Ascending aorta (tissue), 2 donors: ENCODE results near the gene TIMM22. TPM values are rescaled to one million over a fixed set of nuclear protein-coding genes. Genes with fewer than 3 reads are reported as not detected.
"Not testable (repeated sequence)": the region's sequence is repeated elsewhere in the genome, so short reads cannot be mapped to it uniquely, and the experiment has no call there.

ENCODE experiments used
- DNase-seq, 2 donors: peaks; one replicate each; pipeline ENCODE4 v3.0.0-alpha.2; 2019; ENCODE audit warnings: low spot score in 2 of 2
- H3K27ac ChIP-seq, 2 donors: fragments of 200-600 bp; sonication (generic); one replicate each; pipeline ENCODE4 v1.5.1; 2016 to 2017; ENCODE audit warnings: mild to moderate bottlenecking in 1 of 2
- H3K27me3 ChIP-seq: fragments of 200-600 bp; sonication (generic); one replicate; pipeline ENCODE4 v1.5.1; 2017
- H3K36me3 ChIP-seq, 2 donors: fragments of 200-600 bp; sonication (generic); one replicate each; pipeline ENCODE4 v1.5.1; 2016
- H3K4me1 ChIP-seq, 2 donors: fragments of 200-600 bp; sonication (generic); one replicate each; pipeline ENCODE4 v1.5.1; 2016 to 2017; ENCODE audit warnings: mild to moderate bottlenecking in 1 of 2
- H3K4me3 ChIP-seq, 2 donors: fragments of 200-600 bp; sonication (generic); one replicate each; pipeline ENCODE4 v1.5.1; 2016 to 2017; ENCODE audit warnings: mild to moderate bottlenecking in 1 of 2
- H3K9me3 ChIP-seq, 2 donors: fragments of 200-600 bp; sonication (generic); one replicate each; pipeline ENCODE4 v1.5.1; 2016
- intact Hi-C: fragments of 100-400 bp; cut with DNase I; formaldehyde crosslinking; loops from one replicate; pipeline ENCODE4 v1.15.1; 2023
- total RNA-seq: library from RNA; depleted of rRNA; stranded (reverse); fragments of >200 nt; gene quantifications from one replicate; pipeline ENCODE4 v1.1.0, GENCODE V29; 2016
- TF ChIP-seq, protein P1 (sequence below), 3 experiments: fragments of 200-600 bp in 2 of 3; fragments of 450-650 bp in 1 of 3; sonication (generic) in 2 of 3; IDR thresholded peaks; one replicate each; pipeline ENCODE4 v1.5.1; 2016 to 2019; ENCODE audit warnings: antibody characterized with exemption in 3 of 3, mild to moderate bottlenecking in 1 of 3, moderate library complexity in 1 of 3

The TIMM22 gene
- total RNA-seq = 12.1 TPM

DNA sequence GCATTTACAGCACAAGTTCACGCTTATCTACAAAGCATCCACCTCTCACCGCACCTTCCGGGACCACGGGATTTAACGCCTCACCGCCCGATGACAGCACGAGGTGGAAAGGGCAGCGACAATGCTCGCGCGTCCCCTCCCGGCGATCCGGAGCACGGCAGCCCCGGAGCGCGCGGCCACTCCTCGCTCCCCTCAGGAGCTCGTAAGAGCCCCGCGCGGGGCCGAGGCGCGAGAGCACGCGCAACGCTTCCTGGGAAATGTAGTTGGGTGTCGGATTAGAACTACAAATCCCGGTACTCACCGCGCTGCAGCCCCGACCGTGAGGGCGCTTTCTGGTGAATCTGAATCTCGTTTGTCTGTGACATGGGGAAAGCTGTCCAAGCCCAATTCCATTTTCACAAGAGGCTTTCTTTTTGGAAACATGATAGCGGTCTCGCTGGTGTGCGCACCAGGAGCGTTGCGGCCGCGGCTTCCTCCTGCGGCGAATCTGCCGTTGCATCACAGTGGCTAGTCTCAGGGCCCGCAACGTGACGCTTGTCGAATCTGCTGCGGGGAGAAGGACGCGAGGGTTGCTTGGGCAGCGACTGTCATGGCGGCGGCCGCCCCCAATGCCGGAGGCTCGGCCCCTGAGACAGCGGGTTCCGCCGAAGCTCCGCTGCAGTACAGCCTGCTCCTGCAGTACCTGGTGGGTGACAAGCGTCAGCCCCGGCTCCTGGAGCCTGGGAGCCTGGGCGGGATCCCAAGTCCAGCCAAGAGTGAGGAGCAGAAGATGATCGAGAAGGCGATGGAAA is at the start of gene TIMM22:
Gene TIMM22, plus strand, starts transcription at position 576 of the 791 bp plus-strand sequence. Its CDS starts 14 bp downstream, at position 590.
- peak; percentile 73 to 95 for DNase-seq
- Histone ChIP-seq H3K36me3 (peaks cover 7 to 16% of the 10 kb centered on the region in 2 donors), H3K4me3 (peak within 1 kb of the TSS; percentile 83 to 86), H3K4me1 (peaks cover 19 to 30% of the 10 kb centered on the region in 2 donors), H3K27ac (peak within 1 kb of the TSS; percentile 68 to 79), H3K9me3 (no peaks in the 10 kb centered on the region), H3K27me3 (no peaks in the 10 kb centered on the region)
- intact Hi-C loops = loop anchor here (5.0 kb wide), 1 partner anchor 204 kb away; no protein-coding TSS in a partner anchor
- TF ChIP-seq, protein P1, sequence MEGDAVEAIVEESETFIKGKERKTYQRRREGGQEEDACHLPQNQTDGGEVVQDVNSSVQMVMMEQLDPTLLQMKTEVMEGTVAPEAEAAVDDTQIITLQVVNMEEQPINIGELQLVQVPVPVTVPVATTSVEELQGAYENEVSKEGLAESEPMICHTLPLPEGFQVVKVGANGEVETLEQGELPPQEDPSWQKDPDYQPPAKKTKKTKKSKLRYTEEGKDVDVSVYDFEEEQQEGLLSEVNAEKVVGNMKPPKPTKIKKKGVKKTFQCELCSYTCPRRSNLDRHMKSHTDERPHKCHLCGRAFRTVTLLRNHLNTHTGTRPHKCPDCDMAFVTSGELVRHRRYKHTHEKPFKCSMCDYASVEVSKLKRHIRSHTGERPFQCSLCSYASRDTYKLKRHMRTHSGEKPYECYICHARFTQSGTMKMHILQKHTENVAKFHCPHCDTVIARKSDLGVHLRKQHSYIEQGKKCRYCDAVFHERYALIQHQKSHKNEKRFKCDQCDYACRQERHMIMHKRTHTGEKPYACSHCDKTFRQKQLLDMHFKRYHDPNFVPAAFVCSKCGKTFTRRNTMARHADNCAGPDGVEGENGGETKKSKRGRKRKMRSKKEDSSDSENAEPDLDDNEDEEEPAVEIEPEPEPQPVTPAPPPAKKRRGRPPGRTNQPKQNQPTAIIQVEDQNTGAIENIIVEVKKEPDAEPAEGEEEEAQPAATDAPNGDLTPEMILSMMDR (IDR thresholded peaks at IDR 0.05) = peak; percentile 94 to 98 (median 98)

DNA sequence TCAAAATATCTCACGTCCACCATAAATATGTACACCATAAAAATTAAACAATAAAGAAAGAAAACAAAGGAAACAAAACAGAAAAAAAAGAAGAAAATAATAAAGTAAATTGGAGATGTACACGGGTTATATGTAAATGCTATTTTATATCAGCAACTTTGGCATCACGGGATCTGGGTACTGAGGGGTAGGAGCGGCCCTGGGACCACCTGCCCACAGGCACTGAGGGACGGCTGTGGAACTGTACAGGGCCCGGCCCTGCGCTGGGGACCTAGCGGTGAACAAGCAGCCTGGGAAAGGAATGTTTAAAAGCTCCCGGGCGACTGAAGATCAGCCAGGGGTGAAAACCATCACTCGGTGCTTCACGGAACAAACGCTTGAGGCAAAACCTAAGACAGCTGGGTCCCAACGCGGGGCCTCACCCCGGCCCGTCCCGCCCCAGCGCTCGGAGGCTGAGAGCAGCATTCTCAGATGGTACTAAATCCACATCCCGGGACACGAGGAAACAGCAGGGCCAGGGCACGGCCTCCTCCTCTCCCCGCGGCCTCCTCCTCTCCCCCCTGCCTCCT is 48.6 kb upstream of the TIMM22 start:
- TF ChIP-seq, protein P1 (IDR thresholded peaks at IDR 0.05) = no peak
- no peak overlapping the region for H3K4me3 ChIP-seq
- DNase-seq = no peak
- peaks cover 3 to 16% of the 10 kb centered on the region in 2 donors for H3K4me1 ChIP-seq
- H3K36me3 ChIP-seq = no peaks in the 10 kb centered on the region
- H3K9me3 ChIP-seq = no peaks in the 10 kb centered on the region
- intact Hi-C loops = loop anchor here (1.0 kb wide), 1 partner anchor 19 kb away; no protein-coding TSS in a partner anchor
- H3K27me3 ChIP-seq = no peaks in the 10 kb centered on the region
- no peak overlapping the region for H3K27ac ChIP-seq

DNA sequence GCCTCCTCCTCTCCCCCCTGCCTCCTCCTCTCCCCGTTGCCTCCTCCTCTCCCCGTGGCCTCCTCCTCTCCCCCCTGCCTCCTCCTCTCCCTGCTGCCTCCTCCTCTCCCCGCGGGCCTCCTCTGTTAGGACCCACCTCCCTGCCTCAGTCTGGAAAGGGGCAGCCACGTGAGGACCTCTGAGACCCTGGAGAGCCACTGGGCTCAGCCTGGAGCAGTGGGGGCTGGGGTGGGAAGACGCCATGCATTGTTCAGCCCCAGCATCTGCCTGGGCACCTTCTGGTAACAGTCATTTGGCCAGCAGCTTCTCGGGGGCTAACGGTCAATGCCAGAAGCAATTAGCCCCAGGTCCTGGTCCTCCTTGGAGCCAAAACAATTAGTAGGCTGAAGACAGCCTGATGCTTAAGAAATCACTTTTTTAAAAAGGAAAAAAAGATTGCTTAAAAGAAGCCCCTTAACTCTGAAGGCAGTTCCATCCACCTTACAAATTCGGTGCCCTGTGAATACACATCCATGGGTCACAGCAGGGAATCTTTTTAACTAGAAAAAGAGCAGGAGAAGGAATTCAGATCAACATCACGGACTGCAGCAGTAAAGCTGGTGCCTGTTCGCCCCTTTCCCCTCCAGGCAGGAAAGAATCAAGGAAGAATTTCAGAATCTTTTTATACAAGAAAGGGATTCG is 47.2 kb upstream of the TIMM22 start:
- no peaks in the 10 kb centered on the region for H3K36me3 ChIP-seq
- intact Hi-C loops = no loop called here
- peak overlapping the region in 1 of 2 donors; percentile 44 for H3K27ac ChIP-seq
- TF ChIP-seq, protein P1 (IDR thresholded peaks at IDR 0.05) = no peak
- DNase-seq = no peak
- peak overlapping the region in 1 of 2 donors; percentile 24 for H3K4me3 ChIP-seq
- no peaks in the 10 kb centered on the region for H3K27me3 ChIP-seq
- H3K9me3 ChIP-seq = no peaks in the 10 kb centered on the region
- peaks cover 3 to 16% of the 10 kb centered on the region in 2 donors for H3K4me1 ChIP-seq

DNA sequence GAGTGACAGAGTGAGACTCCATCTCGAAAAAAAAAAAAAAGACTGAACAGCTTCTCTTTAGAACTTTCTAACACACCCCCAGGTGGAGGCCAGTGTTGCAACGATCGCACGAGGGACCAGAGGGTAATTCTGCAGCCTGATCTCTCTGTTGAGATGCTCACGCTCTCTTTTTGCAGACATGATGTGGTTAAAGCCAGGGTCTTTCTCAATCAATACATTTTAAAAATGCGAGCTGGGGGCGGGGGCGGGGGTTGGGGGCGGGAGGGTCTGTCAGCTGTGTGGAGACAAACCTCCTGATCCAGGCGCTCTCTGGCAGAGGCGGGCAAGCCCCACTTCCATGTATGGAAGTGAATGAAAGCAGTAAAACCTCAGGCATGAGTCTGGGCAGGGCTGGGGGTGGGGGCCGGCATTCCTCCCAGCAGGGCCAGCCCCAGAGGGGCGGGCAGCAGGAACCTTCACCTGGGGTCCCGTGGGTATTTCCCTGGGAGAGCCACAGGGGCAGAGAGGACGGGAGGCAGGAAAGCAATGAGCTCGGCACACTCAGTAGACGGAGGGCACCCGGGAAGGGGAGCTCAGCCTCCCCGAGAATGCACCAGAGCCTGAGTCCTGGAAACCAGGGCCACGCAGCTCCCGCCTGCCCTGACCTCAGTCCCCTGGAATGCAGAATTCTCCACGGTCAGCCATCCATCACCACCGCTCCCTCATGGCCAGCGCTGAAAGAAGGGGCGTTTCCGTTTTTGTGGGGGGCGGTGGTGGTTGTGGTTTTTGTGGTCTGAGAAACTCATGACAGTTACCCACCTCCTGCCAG is 45.4 kb upstream of the TIMM22 start:
- H3K27ac ChIP-seq = peak overlapping the region; percentile 64 to 71
- peaks cover 3 to 16% of the 10 kb centered on the region in 2 donors for H3K4me1 ChIP-seq
- peak overlapping the region; percentile 21 to 50 for H3K4me3 ChIP-seq
- intact Hi-C loops = no loop called here
- DNase-seq = peak in 1 of 2 donors; percentile 69
- H3K27me3 ChIP-seq = no peaks in the 10 kb centered on the region
- H3K9me3 ChIP-seq = no peaks in the 10 kb centered on the region
- TF ChIP-seq, protein P1 (IDR thresholded peaks at IDR 0.05) = no peak
- no peaks in the 10 kb centered on the region for H3K36me3 ChIP-seq

DNA sequence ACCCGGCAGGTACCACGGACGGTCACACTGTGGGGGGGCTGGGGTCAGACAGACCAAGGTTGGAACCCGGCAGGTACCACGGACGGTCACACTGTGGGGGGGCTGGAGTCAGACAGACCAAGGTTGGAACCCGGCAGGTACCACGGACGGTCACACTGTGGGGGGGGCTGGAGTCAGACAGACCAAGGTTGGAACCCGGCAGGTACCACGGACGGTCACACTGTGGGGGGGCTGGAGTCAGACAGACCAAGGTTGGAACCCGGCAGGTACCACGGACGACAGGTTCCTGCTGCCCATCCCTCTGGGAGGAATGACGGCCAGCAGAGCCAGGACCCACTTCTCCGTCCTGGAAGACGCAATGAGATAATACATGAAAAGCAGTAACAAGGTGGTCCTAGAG is 44.3 kb upstream of the TIMM22 start:
- H3K4me3 ChIP-seq, H3K36me3 ChIP-seq, H3K27ac ChIP-seq, H3K27me3 ChIP-seq, H3K9me3 ChIP-seq, DNase-seq, intact Hi-C loops: not testable (repeated sequence)
- H3K4me1 ChIP-seq = peaks cover 3 to 16% of the 10 kb centered on the region in 2 donors
